HT1080 (cell line): Measurements from ENCODE around the gene PPP1R14D. TPM values are rescaled to one million over a fixed set of nuclear protein-coding genes. Genes with fewer than 3 reads are reported as not detected.

Experiments used
- DNase-seq: peaks from one replicate; pipeline ENCODE4 v3.0.0-alpha.2; 2015; ENCODE audit warnings: low read depth
- total RNA-seq: library from RNA; depleted of rRNA; stranded (reverse); fragments of >200 nt; shearing (Covaris generic); gene quantifications from 2 replicates; pipeline ENCODE4 v1.2.3, GENCODE V29; 2014

PPP1R14D gene
- total RNA-seq, 1 experiment from 2014 or later: not detected

GRCh38 chr15:40787344-40787841 lies 41.1 kb downstream of the PPP1R14D start:
- DNase-seq: peak; percentile 98

GRCh38 chr15:40785814-40786213 lies 42.7 kb downstream of the PPP1R14D start:
- no peak for DNase-seq

GRCh38 chr15:40785164-40785563 lies 43.3 kb downstream of the PPP1R14D start:
- DNase-seq: no peak

GRCh38 chr15:40782609-40783227 lies 45.8 kb downstream of the PPP1R14D start:
- DNase-seq: peak; percentile 57

GRCh38 chr15:40776537-40777141 lies 51.9 kb downstream of the PPP1R14D start:
- peak; percentile 68 for DNase-seq

- no peak for DNase-seq
Observed at GRCh38 chr15:40775740-40776536, 52.6 kb downstream of the PPP1R14D start.

- DNase-seq: no peak
Observed at GRCh38 chr15:40775007-40775406, 53.5 kb downstream of the PPP1R14D start.

GRCh38 chr15:40773902-40774301 lies 54.6 kb downstream of the PPP1R14D start:
- DNase-seq: no peak

GRCh38 chr15:40773496-40773895 lies 55.0 kb downstream of the PPP1R14D start:
- DNase-seq: no peak

GRCh38 chr15:40772014-40772413 lies 56.5 kb downstream of the PPP1R14D start:
- no peak for DNase-seq

- no peak for DNase-seq
Observed at GRCh38 chr15:40771242-40771641, 57.3 kb downstream of the PPP1R14D start.

- DNase-seq: no peak
Observed at GRCh38 chr15:40770147-40770721, 58.3 kb downstream of the PPP1R14D start.

GRCh38 chr15:40769274-40770146 lies 59.0 kb downstream of the PPP1R14D start, which contains the start of gene C15orf62:
Gene C15orf62 (plus strand): TSS chr15:40769980. CDS start chr15:40770496, 516 bp downstream.
- peak; percentile 85 for DNase-seq

GRCh38 chr15:40768521-40769273 lies 59.8 kb downstream of the PPP1R14D start:
- DNase-seq: no peak

- DNase-seq: no peak
Observed at GRCh38 chr15:40767838-40768500, 60.5 kb downstream of the PPP1R14D start.

- DNase-seq: peak; percentile 78
Observed at GRCh38 chr15:40766906-40767837, 61.3 kb downstream of the PPP1R14D start.

GRCh38 chr15:40766194-40766815 lies 62.2 kb downstream of the PPP1R14D start:
- no peak for DNase-seq
